H1 (cell line): Measurements from ENCODE around the gene C12orf56. TPM values are rescaled to one million over a fixed set of nuclear protein-coding genes. Genes with fewer than 3 reads are reported as not detected.

ENCODE experiments used
- CTCF ChIA-PET: fragments of 300-600 bp; sonication (Branson Sonifier 250); formaldehyde crosslinking; loops from one replicate; lab custom pipeline; 2021; ENCODE audit not compliant: partially characterized antibody; lab: Charles Lee
- POLR2A ChIA-PET: fragments of 300-600 bp; sonication (Branson Sonifier 250); formaldehyde crosslinking; loops from one replicate; lab custom pipeline; 2021; ENCODE audit warnings: inconsistent platforms; ENCODE audit not compliant: partially characterized antibody; lab: Charles Lee
- DNase-seq, 2 experiments: peaks; one replicate each; pipeline versions ENCODE4 v3.0.0 to v3.0.0-alpha.2; 2010 to 2022; ENCODE audit warnings: low spot score in 2 of 2, low read depth in 1 of 2, mixed read lengths in 1 of 2
- FAIRE-seq: peaks from 2 replicates; lab custom pipeline; 2011; peaks lifted over from hg19 to GRCh38; lab: Jason Lieb, UNC
- H2AFZ ChIP-seq: 2 replicates; pipeline ENCODE4 v1.8.1; 2012; ENCODE audit warnings: low read length, inconsistent platforms
- H2AK5ac ChIP-seq: 2 replicates; pipeline ENCODE4 v1.6.1; 2013; ENCODE audit warnings: low read depth, low read length
- H2BK120ac ChIP-seq: replicated peaks from 2 replicates; pipeline ENCODE3; 2013; ENCODE audit warnings: low read depth, low read length, inconsistent platforms
- H2BK12ac ChIP-seq: 2 replicates; pipeline ENCODE4 v1.6.1; 2013; ENCODE audit warnings: low read depth, low read length
- H2BK15ac ChIP-seq: 2 replicates; pipeline ENCODE4 v1.6.1; 2013; ENCODE audit warnings: low read length
- H2BK20ac ChIP-seq: 2 replicates; pipeline ENCODE4 v1.6.1; 2013; ENCODE audit warnings: low read length
- H2BK5ac ChIP-seq: 2 replicates; pipeline ENCODE4 v1.6.1; 2013; ENCODE audit warnings: low read depth, low read length
- H3K14ac ChIP-seq: 2 replicates; pipeline ENCODE4 v1.6.1; 2013; ENCODE audit warnings: inconsistent platforms; ENCODE audit not compliant: insufficient read length
- H3K18ac ChIP-seq: 2 replicates; pipeline ENCODE4 v1.6.1; 2013; ENCODE audit warnings: low read length; ENCODE audit errors: extremely low read depth
- H3K23ac ChIP-seq: 2 replicates; pipeline ENCODE4 v1.6.1; 2013; ENCODE audit warnings: inconsistent platforms; ENCODE audit not compliant: insufficient read length
- H3K23me2 ChIP-seq: 2 replicates; pipeline ENCODE4 v1.6.1; 2013; ENCODE audit warnings: low read depth, low read length
- H3K27ac ChIP-seq: 2 replicates; pipeline ENCODE4 v1.6.1; 2011; ENCODE audit warnings: low read depth, low read length, inconsistent platforms
- H3K27me3 ChIP-seq, 4 experiments: replicated peaks in 1 of 4; 1 replicate in 1 of 4; 2 replicates in 3 of 4; pipeline versions ENCODE4 v1.6.1 to v1.8.1; 2011 to 2013; ENCODE audit warnings: low read length in 3 of 4, mild to moderate bottlenecking in 3 of 4, inconsistent platforms in 2 of 4, mixed read lengths in 2 of 4, moderate library complexity in 1 of 4; ENCODE audit not compliant: control insufficient read depth in 3 of 4, insufficient read depth in 3 of 4; ENCODE audit errors: extremely low read depth in 1 of 4
- H3K36me3 ChIP-seq, 4 experiments: 2 replicates each; pipeline versions ENCODE4 v1.6.1 to v1.8.1; 2011 to 2013; ENCODE audit warnings: mild to moderate bottlenecking in 4 of 4, low read length in 3 of 4, moderate library complexity in 2 of 4, control low read depth in 1 of 4, inconsistent platforms in 1 of 4; ENCODE audit not compliant: insufficient read depth in 4 of 4, control insufficient read depth in 2 of 4
- H3K4ac ChIP-seq: replicated peaks from 2 replicates; pipeline ENCODE3; 2013; ENCODE audit warnings: low read length, low read depth, mixed read lengths, inconsistent platforms; ENCODE audit not compliant: insufficient read length
- H3K4me1 ChIP-seq, 4 experiments: replicated peaks in 1 of 4; 1 replicate in 1 of 4; 2 replicates in 3 of 4; pipeline versions ENCODE4 v1.6.1 to v1.8.1; 2011 to 2013; ENCODE audit warnings: low read length in 3 of 4, inconsistent platforms in 2 of 4, mixed read lengths in 1 of 4; ENCODE audit not compliant: insufficient read depth in 4 of 4, control insufficient read depth in 3 of 4
- H3K4me2 ChIP-seq, 2 experiments: 2 replicates each; pipeline versions ENCODE4 v1.6.1 to v1.8.1; 2011 to 2013; ENCODE audit warnings: low read depth in 2 of 2, low read length in 2 of 2, control low read depth in 1 of 2, inconsistent platforms in 1 of 2, mild to moderate bottlenecking in 1 of 2; ENCODE audit not compliant: insufficient read depth in 1 of 2
- H3K4me3 ChIP-seq, 4 experiments: fragments of 200-600, 300-600 bp in 1 of 4; sonication (generic), shearing (Covaris generic), sonication (Bioruptor Twin) in 1 of 4; 2 replicates each; pipeline versions ENCODE4 v1.5.1 to v1.8.1; 2011 to 2016; ENCODE audit warnings: low read length in 4 of 4, low read depth in 3 of 4, control low read depth in 2 of 4, inconsistent platforms in 2 of 4, mild to moderate bottlenecking in 2 of 4, mixed read lengths in 1 of 4, moderate library complexity in 1 of 4; ENCODE audit not compliant: insufficient read depth in 2 of 4; ENCODE audit errors: extremely low read depth in 1 of 4
- H3K56ac ChIP-seq: replicated peaks from 2 replicates; pipeline ENCODE3; 2013; ENCODE audit warnings: low read depth, mild to moderate bottlenecking, mixed read lengths, low read length, inconsistent platforms; ENCODE audit not compliant: insufficient read length
- H3K79me1 ChIP-seq: 2 replicates; pipeline ENCODE4 v1.6.1; 2013; ENCODE audit warnings: low read depth, low read length, control low read depth
- H3K79me2 ChIP-seq, 2 experiments: 2 replicates each; pipeline versions ENCODE4 v1.6.1 to v1.8.1; 2012 to 2013; ENCODE audit warnings: low read length in 2 of 2, mild to moderate bottlenecking in 2 of 2, inconsistent platforms in 1 of 2; ENCODE audit not compliant: insufficient read depth in 2 of 2, control insufficient read depth in 1 of 2
- H3K9ac ChIP-seq, 4 experiments: replicated peaks in 1 of 4; 1 replicate in 1 of 4; 2 replicates in 3 of 4; pipeline versions ENCODE4 v1.6.1 to v1.8.1; 2011 to 2013; ENCODE audit warnings: low read depth in 3 of 4, low read length in 3 of 4, control low read depth in 2 of 4, mild to moderate bottlenecking in 2 of 4, moderate library complexity in 2 of 4, inconsistent platforms in 1 of 4; ENCODE audit errors: extremely low read depth in 1 of 4
- H3K9me3 ChIP-seq, 2 experiments: 2 replicates each; pipeline versions ENCODE4 v1.6.1 to v1.8.1; 2012 to 2013; ENCODE audit warnings: mild to moderate bottlenecking in 2 of 2, moderate library complexity in 2 of 2, control low read depth in 1 of 2, inconsistent platforms in 1 of 2, low read depth in 1 of 2, low read length in 1 of 2, mixed read lengths in 1 of 2; ENCODE audit not compliant: insufficient read depth in 2 of 2
- H4K20me1 ChIP-seq, 2 experiments: replicated peaks in 1 of 2; 2 replicates each; pipeline versions ENCODE3 to v1.8.1; 2011 to 2013; ENCODE audit warnings: inconsistent platforms in 2 of 2, low read length in 2 of 2, mild to moderate bottlenecking in 1 of 2; ENCODE audit not compliant: insufficient read depth in 2 of 2, control insufficient read depth in 1 of 2
- H4K5ac ChIP-seq: 2 replicates; pipeline ENCODE4 v1.6.1; 2013; ENCODE audit warnings: low read length, low read depth, mixed read lengths, inconsistent platforms; ENCODE audit not compliant: insufficient read length
- H4K8ac ChIP-seq: 2 replicates; pipeline ENCODE4 v1.8.0; 2013; ENCODE audit warnings: mild to moderate bottlenecking, moderate library complexity, low read length, inconsistent platforms; ENCODE audit not compliant: insufficient read depth; ENCODE audit errors: extremely low read depth
- H4K91ac ChIP-seq: replicated peaks from 2 replicates; pipeline ENCODE3; 2013; ENCODE audit warnings: low read length, mixed read lengths, inconsistent platforms; ENCODE audit not compliant: insufficient read length
- EGR1 ChIP-seq: IDR thresholded peaks from 2 replicates; pipeline ENCODE4 v1.6.1; 2011; ENCODE audit warnings: low read depth, low read length, borderline replicate concordance
- JUN ChIP-seq: IDR thresholded peaks from 2 replicates; pipeline ENCODE4 v1.6.1; 2011; ENCODE audit warnings: low read depth, mild to moderate bottlenecking, improper control_type of control experiment, low read length
- POU5F1 ChIP-seq: IDR thresholded peaks from 2 replicates; pipeline ENCODE4 v1.6.1; 2011; ENCODE audit warnings: low read depth, mild to moderate bottlenecking, low read length, moderate library complexity
- RNF2 ChIP-seq: fragments of 200-900, 300-1000 bp; sonication (generic); IDR thresholded peaks from 2 replicates; pipeline ENCODE4 v1.7.1; 2016; ENCODE audit warnings: borderline replicate concordance, low read depth, mild to moderate bottlenecking, antibody characterized with exemption, low read length; ENCODE audit not compliant: poor library complexity, severe bottlenecking; ENCODE audit errors: missing control alignments
- SP4 ChIP-seq: IDR thresholded peaks from 2 replicates; pipeline ENCODE4 v1.6.1; 2012; ENCODE audit warnings: low read length, inconsistent platforms
- WGBS, 2 experiments: shearing (Covaris generic) in 1 of 2; methylation state at CpG; one replicate each; pipeline versions ENCODE4 v1.1.6 to v1.1.7; 2013 to 2015; ENCODE audit warnings: low lambda C conversion rate in 2 of 2, mixed read lengths in 2 of 2, inconsistent platforms in 1 of 2, low coverage in 1 of 2, missing lambda C conversion rate in 1 of 2; ENCODE audit not compliant: insufficient replicate concordance in 2 of 2, insufficient coverage in 1 of 2, insufficient read length in 1 of 2; ENCODE audit errors: extremely low coverage in 1 of 2, missing lambda C conversion rate in 1 of 2; 5-methylcytosine and 5-hydroxymethylcytosine counted together
- polyA plus RNA-seq, 7 experiments: library from polyadenylated mRNA; depleted of rRNA in 3 of 7; stranded (reverse) in 5 of 7; unstranded in 2 of 7; fragments of >200 nt in 5 of 7; fragments of 200-250 nt in 2 of 7; gene quantifications; 1 replicate in 5 of 7; 2 replicates in 1 of 7; 4 replicates in 1 of 7; pipeline versions ENCODE4 v1.2.1 to v1.2.3, GENCODE V29; 2011 to 2013; ENCODE audit warnings: missing spikeins in 2 of 7, mixed read lengths in 2 of 7
- total RNA-seq: library from RNA; stranded (reverse); fragmentation: NEBNext Ultra II Directional; extraction: Animal tissue kit (Norgen Biotek cat#: 25700); gene quantifications from 2 replicates; pipeline ENCODE4 v1.2.1, GENCODE V29; 2021
- TF ChIP-seq, protein P1 (sequence below): IDR thresholded peaks from 2 replicates; pipeline ENCODE4 v1.6.1; 2012; ENCODE audit warnings: inconsistent platforms

The C12orf56 gene
- total and polyA plus RNA-seq, 2 of the 8 experiments (the other 6 are each of a cell fraction or from before 2014, with no cell fraction given): 1.1 to 2.9 TPM

DNA sequence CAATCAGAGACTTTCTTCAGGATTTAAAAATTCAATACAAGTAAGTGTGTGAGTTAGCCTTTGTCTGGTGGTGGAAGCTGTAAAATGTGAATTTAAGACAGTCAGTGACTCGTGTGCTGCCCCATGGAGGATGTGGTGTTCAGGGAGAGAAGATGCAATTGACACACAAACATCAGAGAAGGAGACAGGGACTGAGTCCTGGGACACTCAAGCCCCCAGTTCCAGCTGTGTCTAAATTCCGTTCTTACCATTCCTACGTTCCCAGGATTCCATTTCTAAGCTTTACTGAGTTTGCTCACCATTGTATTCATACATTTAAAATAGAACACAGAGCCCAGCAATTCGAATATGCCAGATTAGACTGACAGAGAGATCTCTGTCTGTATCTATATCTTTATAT is 67.6 kb downstream of the C12orf56 start:
- Histone ChIP-seq H2BK20ac (no peak overlapping the region), H3K79me1 (no peaks in the 10 kb centered on the region), H2BK120ac (no peak overlapping the region), H3K27ac (no peak overlapping the region), H4K5ac (no peak overlapping the region), H3K23me2 (no peaks in the 10 kb centered on the region), H3K27me3 (no peaks in the 10 kb centered on the region), H2AFZ (no peak overlapping the region), H3K56ac (no peak overlapping the region), H4K8ac (no peak overlapping the region), H3K4me1 (peaks cover 0 to 15% (median 6%) of the 10 kb centered on the region in 4 experiments; a peak in 3 of 7 replicates), H3K9ac (no peak overlapping the region), H3K4me3 (no peak overlapping the region), H2AK5ac (no peak overlapping the region), H3K4ac (no peak overlapping the region), H4K20me1 (no peaks in the 10 kb centered on the region), H3K23ac (no peak overlapping the region), H2BK15ac (no peak overlapping the region), H4K91ac (no peak overlapping the region), H3K4me2 (no peak overlapping the region; a peak in 1 of 4 replicates), H3K36me3 (no peaks in the 10 kb centered on the region), H2BK5ac (no peak overlapping the region), H2BK12ac (no peak overlapping the region; the same call in 1 of the 2 replicates), H3K18ac (no peak overlapping the region), H3K14ac (no peak overlapping the region), H3K9me3 (no peaks in the 10 kb centered on the region), H3K79me2 (no peaks in the 10 kb centered on the region)
- no peak for DNase-seq
- WGBS, 2 experiments: 70% methylated on average over 4 of the region's 4 CpGs; no CpG with 5 or more reads in 1 of the 2 experiments
- TF ChIP-seq JUN: no peak
- no peak for TF ChIP-seq RNF2
- TF ChIP-seq SP4: no peak
- no peak for TF ChIP-seq EGR1
- TF ChIP-seq POU5F1: no peak
- TF ChIP-seq, protein P1, sequence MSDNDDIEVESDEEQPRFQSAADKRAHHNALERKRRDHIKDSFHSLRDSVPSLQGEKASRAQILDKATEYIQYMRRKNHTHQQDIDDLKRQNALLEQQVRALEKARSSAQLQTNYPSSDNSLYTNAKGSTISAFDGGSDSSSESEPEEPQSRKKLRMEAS: no peak
- FAIRE-seq: no peak
- CTCF ChIA-PET: interaction anchor here (0.6 to 1.1 kb wide), 2 partner anchors 65 to 813 kb away, joined by 3 read pairs; no protein-coding TSS in a partner anchor
- POLR2A ChIA-PET: interaction anchor here (1.1 kb wide), 1 partner anchor 83 kb away, joined by 3 read pairs; no protein-coding TSS in a partner anchor
